CD4-positive, alpha-beta T cell (primary cell): ENCODE results near the gene LYL1. TPM values are rescaled to one million over a fixed set of nuclear protein-coding genes. Genes with fewer than 3 reads are reported as not detected.

ENCODE experiments used
- ATAC-seq: fragments of 200-7000 bp; cut with Tn5 transposase; one replicate; pipeline ENCODE4 v1.10.0; 2022; ENCODE audit warnings: mild to moderate bottlenecking; ENCODE audit not compliant: poor library complexity
- CTCF ChIA-PET: fragments of 350-600 bp; sonication (Branson Sonifier 250); formaldehyde crosslinking; loops from one replicate; lab custom pipeline; 2021; ENCODE audit warnings: antibody characterized with exemption, inconsistent platforms; lab: Charles Lee
- POLR2A ChIA-PET: fragments of 350-600 bp; sonication (Branson Sonifier 250); formaldehyde crosslinking; loops from one replicate; lab custom pipeline; 2021; ENCODE audit warnings: antibody characterized with exemption, inconsistent platforms; lab: Charles Lee
- DNase-seq, 14 experiments: peaks; one replicate each; pipeline ENCODE4 v3.0.0-alpha.2; 2013 to 2020; ENCODE audit warnings: mixed read lengths in 2 of 14
- H3K27ac ChIP-seq, 2 donors: one replicate each; pipeline versions ENCODE4 v1.5.1 to v1.7.0; 2013; ENCODE audit warnings: low read length in 2 of 2, low read depth in 1 of 2, mild to moderate bottlenecking in 1 of 2
- H3K27me3 ChIP-seq, 2 experiments: 1 replicate in 1 of 2; 2 replicates in 1 of 2; pipeline versions ENCODE4 v1.6.1 to v1.7.0; 2013; ENCODE audit warnings: low read length in 2 of 2, control low read depth in 1 of 2, mild to moderate bottlenecking in 1 of 2, moderate library complexity in 1 of 2; ENCODE audit not compliant: insufficient read depth in 2 of 2, control insufficient read depth in 1 of 2
- H3K36me3 ChIP-seq: one replicate; pipeline ENCODE4 v1.6.1; 2013; ENCODE audit warnings: low read length, control low read depth; ENCODE audit not compliant: insufficient read depth
- H3K4me1 ChIP-seq: one replicate; pipeline ENCODE4 v1.6.1; 2013; ENCODE audit warnings: low read length, control low read depth; ENCODE audit not compliant: insufficient read depth
- H3K4me3 ChIP-seq: one replicate; pipeline ENCODE4 v1.5.1; 2013; ENCODE audit warnings: mild to moderate bottlenecking, low read length, moderate library complexity
- H3K9me3 ChIP-seq, 2 experiments: 1 replicate in 1 of 2; 2 replicates in 1 of 2; pipeline versions ENCODE4 v1.6.1 to v1.7.0; 2013; ENCODE audit warnings: low read length in 2 of 2, mild to moderate bottlenecking in 2 of 2, control low read depth in 1 of 2, moderate library complexity in 1 of 2; ENCODE audit not compliant: control insufficient read depth in 1 of 2, insufficient read depth in 1 of 2
- H3K27ac Mint-ChIP-seq: one replicate; pipeline ENCODE4 v1.8.0; 2020; ENCODE audit warnings: mixed read lengths
- H3K27me3 Mint-ChIP-seq: one replicate; pipeline ENCODE4 v1.8.0; 2021; ENCODE audit warnings: mixed read lengths
- H3K36me3 Mint-ChIP-seq: one replicate; pipeline ENCODE4 v1.8.0; 2021; ENCODE audit warnings: low read depth, mixed read lengths
- H3K4me1 Mint-ChIP-seq: one replicate; pipeline ENCODE4 v1.8.0; 2021; ENCODE audit warnings: low read depth, mixed read lengths
- H3K4me3 Mint-ChIP-seq: one replicate; pipeline ENCODE4 v1.8.0; 2020; ENCODE audit warnings: mild to moderate bottlenecking, mixed read lengths
- H3K9me3 Mint-ChIP-seq: one replicate; pipeline ENCODE4 v1.8.0; 2020; ENCODE audit warnings: mixed read lengths
- CTCF ChIP-seq: fragments of 200-600 bp; IDR thresholded peaks from one replicate; pipeline ENCODE4 v1.8.0; 2022; ENCODE audit warnings: antibody characterized with exemption, mild to moderate bottlenecking
- intact Hi-C, 2 experiments: fragments of 100-400 bp; cut with DNase I in 1 of 2; cut with micrococcal nuclease in 1 of 2; formaldehyde crosslinking; loops; one replicate each; pipeline versions ENCODE4 v1.15.1 to v1.9.0; 2023 to 2025; cut with DNase I, micrococcal nuclease
- polyA plus RNA-seq, 2 donors: library from polyadenylated mRNA; unstranded; fragments of 120-200 nt; gene quantifications; one replicate each; pipeline ENCODE4 v1.2.1, GENCODE V29; 2013
- total RNA-seq, 174 experiments: library from RNA in 2 of 174; stranded (reverse) in 2 of 174; gene quantifications; one replicate each; pipeline ENCODE4 v1.2.3 and lab custom pipeline; 2021 to 2026

Gene LYL1
- total RNA-seq (1 to 10 TPM; 1.9 to 2.1 TPM), total RNA-seq (lab: John Stamatoyannopoulos, UW) (0.80 to 18.4 (median 5.7) reads per million in 172 experiments)
- 13.1 TPM for polyA plus RNA-seq (2013, experiment 1 of 2)
- 13.6 TPM for polyA plus RNA-seq (2013, experiment 2 of 2)

GRCh38 chr19:13102666-13103580, at the start of gene LYL1:
Gene LYL1 (minus strand): TSS chr19:13102858. CDS start chr19:13101171, 1,687 bp downstream.
- no peak for TF ChIP-seq CTCF
- intact Hi-C loops = no loop called here
- Mint-ChIP-seq H3K27ac (peak within 1 kb of the TSS; percentile 76), H3K27me3 (peaks cover 7% of the 10 kb centered on the region), H3K9me3 (no peaks in the 10 kb centered on the region), H3K36me3 (peaks cover 10% of the 10 kb centered on the region), H3K4me3 (peak within 1 kb of the TSS; percentile 83), H3K4me1 (peaks cover 51% of the 10 kb centered on the region)
- peaks cover 10% of the 10 kb centered on the region for H3K36me3 ChIP-seq
- H3K9me3 ChIP-seq = no peaks in the 10 kb centered on the region
- ATAC-seq (no peak), DNase-seq (peak in 4 of 14 experiments; percentile 53 to 69 (median 56))
- POLR2A ChIA-PET = interaction anchor here (1.2 to 2.5 kb wide), 2 partner anchors 8 to 15 kb away, joined by 4 to 16 read pairs; partner anchors contain the start of gene NACC1
- H3K4me3 ChIP-seq = peak within 1 kb of the TSS; percentile 67
- peaks cover 82% of the 10 kb centered on the region for H3K4me1 ChIP-seq
- H3K27me3 ChIP-seq = peaks cover under 1 to 5% of the 10 kb centered on the region in 2 experiments
- peak within 1 kb of the TSS; percentile 41 to 73 for H3K27ac ChIP-seq
- CTCF ChIA-PET = interaction anchor here (0.7 to 2.5 kb wide), 6 partner anchors 14 to 278 kb away, joined by 3 to 17 read pairs (median 4); partner anchors contain the start of genes NACC1 and TRMT1

GRCh38 chr19:13151605-13152355, 49.1 kb upstream of the LYL1 start:
- H3K36me3 ChIP-seq = peaks cover 11% of the 10 kb centered on the region
- H3K4me1 Mint-ChIP-seq = peaks cover 42% of the 10 kb centered on the region
- H3K27me3 Mint-ChIP-seq = peaks cover 8% of the 10 kb centered on the region

More at GRCh38 chr19:13151605-13152355, 49.1 kb upstream of the LYL1 start:
- Histone ChIP-seq H3K9me3 (no peaks in the 10 kb centered on the region), H3K27ac (peak overlapping the region; percentile 96 to 97), H3K27me3 (no peaks in the 10 kb centered on the region), H3K4me3 (peak overlapping the region; percentile 83), H3K4me1 (peaks cover 47% of the 10 kb centered on the region)
- Mint-ChIP-seq H3K9me3 (no peaks in the 10 kb centered on the region), H3K4me3 (peak overlapping the region; percentile 99), H3K27ac (peak overlapping the region; percentile 98), H3K36me3 (peaks cover 60% of the 10 kb centered on the region)
- POLR2A ChIA-PET = interaction anchor here (0.6 to 6.8 kb wide), 36 partner anchors 14 to 685 kb away, joined by 3 to 487 read pairs (median 5); partner anchors contain the start of genes GCDH, JUNB and NACC1
- DNase-seq (peak; percentile 92 to 97 (median 95)), ATAC-seq (peak; percentile 48)
- no peak for TF ChIP-seq CTCF
- intact Hi-C loops = loop anchor here (1.0 to 10.0 kb wide), 9 partner anchors 16 to 693 kb away; partner anchors contain the start of gene TRMT1 (in 1 of the 2)
- CTCF ChIA-PET = interaction anchor here (0.7 to 1.9 kb wide), 7 partner anchors 15 to 985 kb away, joined by 3 to 8 read pairs (median 5); partner anchors contain the start of gene ASF1B
